Activated naive CD8-positive, alpha-beta T cell treated with anti-CD3 and anti-CD28 coated beads, Interleukin-2, amount 10 ng/mL, durations not matched to agents 7 days and 5 days (primary cell): ENCODE data around the gene FAXDC2. TPM values are rescaled to one million over a fixed set of nuclear protein-coding genes. Genes with fewer than 3 reads are reported as not detected.

ENCODE experiments used
- ATAC-seq: fragments of 150-1000 bp; cut with Tn5 transposase; one replicate; pipeline ENCODE4 v1.10.0; 2021; ENCODE audit warnings: low read depth, moderate library complexity
- POLR2A ChIA-PET: fragments of 350-600 bp; sonication (Branson Sonifier 250); formaldehyde crosslinking; loops from one replicate; lab custom pipeline; 2021; ENCODE audit warnings: antibody characterized with exemption; lab: Charles Lee
- DNase-seq: peaks from one replicate; pipeline ENCODE4 v3.0.0; 2021
- H3K27ac Mint-ChIP-seq: one replicate; pipeline ENCODE4 v1.8.0; 2022; ENCODE audit warnings: mild to moderate bottlenecking, mixed read lengths
- H3K27me3 Mint-ChIP-seq: one replicate; pipeline ENCODE4 v1.8.0; 2022; ENCODE audit warnings: mild to moderate bottlenecking, moderate library complexity, mixed read lengths
- H3K36me3 Mint-ChIP-seq: one replicate; pipeline ENCODE4 v1.8.0; 2021; ENCODE audit warnings: mild to moderate bottlenecking, mixed read lengths
- H3K4me1 Mint-ChIP-seq: one replicate; pipeline ENCODE4 v1.8.0; 2021; ENCODE audit warnings: mixed read lengths
- H3K4me3 Mint-ChIP-seq: one replicate; pipeline ENCODE4 v1.8.0; 2022; ENCODE audit warnings: mild to moderate bottlenecking, moderate library complexity, mixed read lengths
- H3K9me3 Mint-ChIP-seq: one replicate; pipeline ENCODE4 v1.8.0; 2021; ENCODE audit warnings: mixed read lengths
- total RNA-seq, 2 experiments: library from RNA; stranded (reverse); gene quantifications; one replicate each; pipeline ENCODE4 v1.2.3, GENCODE V29; 2021

Gene FAXDC2, protein sequence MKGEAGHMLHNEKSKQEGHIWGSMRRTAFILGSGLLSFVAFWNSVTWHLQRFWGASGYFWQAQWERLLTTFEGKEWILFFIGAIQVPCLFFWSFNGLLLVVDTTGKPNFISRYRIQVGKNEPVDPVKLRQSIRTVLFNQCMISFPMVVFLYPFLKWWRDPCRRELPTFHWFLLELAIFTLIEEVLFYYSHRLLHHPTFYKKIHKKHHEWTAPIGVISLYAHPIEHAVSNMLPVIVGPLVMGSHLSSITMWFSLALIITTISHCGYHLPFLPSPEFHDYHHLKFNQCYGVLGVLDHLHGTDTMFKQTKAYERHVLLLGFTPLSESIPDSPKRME
- total RNA-seq = not detected

DNA sequence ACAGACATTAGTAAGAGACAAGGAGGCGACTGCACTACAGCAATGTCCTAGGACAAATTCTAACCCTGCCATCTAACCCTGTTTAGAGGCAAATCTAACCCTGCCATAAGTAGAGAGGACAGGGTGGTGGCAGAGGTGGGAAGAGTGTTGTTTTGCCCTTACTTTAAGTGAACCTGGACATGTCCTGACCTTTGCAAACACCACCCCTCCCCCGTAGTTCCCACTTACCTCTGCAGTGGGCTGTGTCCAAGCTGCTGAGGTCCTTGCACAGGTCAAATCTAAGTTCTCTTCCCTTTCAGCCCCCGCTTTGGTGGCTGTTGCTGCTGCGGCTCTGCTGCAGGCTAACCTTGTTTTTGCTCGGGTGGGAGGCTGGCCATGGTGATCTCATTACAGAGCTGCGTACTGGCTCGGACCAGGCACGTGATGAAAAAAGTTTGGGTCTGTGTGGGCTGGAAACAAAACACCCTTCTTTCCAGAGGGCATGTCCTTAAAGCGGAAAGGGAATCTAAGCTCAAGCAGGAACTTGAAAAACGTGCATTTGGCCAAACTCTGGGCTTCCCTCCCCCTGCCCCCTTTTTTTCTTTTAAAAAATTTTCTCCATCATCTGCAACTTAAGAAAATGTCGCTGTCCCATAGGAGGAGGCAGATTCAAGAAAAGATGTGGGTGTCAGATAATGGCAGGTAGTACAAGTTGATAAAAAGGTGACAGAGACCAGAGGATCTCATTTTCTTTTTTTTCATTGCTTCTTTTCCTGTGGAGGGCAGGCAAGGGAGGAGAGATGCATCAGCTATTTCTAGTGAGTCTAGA is at the start of gene FAXDC2:
Gene FAXDC2 (minus strand): TSS at position 349 of the 808 bp plus-strand sequence. CDS start 12,425 bp downstream, outside the sequence.
- POLR2A ChIA-PET = interaction anchor here (0.7 kb wide), 1 partner anchor 10 kb away, joined by 3 read pairs; no protein-coding TSS in a partner anchor
- no peaks in the 10 kb centered on the region for H3K4me1 Mint-ChIP-seq
- H3K27ac Mint-ChIP-seq = no peak within 1 kb of the TSS
- H3K9me3 Mint-ChIP-seq = no peaks in the 10 kb centered on the region
- H3K27me3 Mint-ChIP-seq = no peaks in the 10 kb centered on the region
- no peak within 1 kb of the TSS for H3K4me3 Mint-ChIP-seq
- ATAC-seq (no peak), DNase-seq (no peak)
- no peaks in the 10 kb centered on the region for H3K36me3 Mint-ChIP-seq

DNA sequence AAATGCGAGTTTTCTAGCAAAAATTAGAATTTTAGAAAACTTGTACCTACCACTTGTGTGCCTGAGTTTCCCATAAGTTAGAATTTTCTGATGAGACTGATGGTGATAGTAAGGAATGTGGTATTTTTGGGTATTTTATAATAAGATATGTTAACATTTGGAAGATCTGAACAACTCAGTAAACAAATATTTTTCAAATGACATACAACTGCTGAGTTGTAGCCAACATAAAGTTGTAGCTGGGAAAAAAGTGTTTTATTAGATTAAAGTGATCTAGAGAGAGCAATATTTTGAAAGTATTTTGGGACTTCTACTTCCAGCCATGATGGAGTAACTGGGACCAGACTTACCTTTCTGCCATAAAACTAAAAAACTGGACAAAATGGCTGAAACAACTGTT is 49.7 kb upstream of the FAXDC2 start:
- POLR2A ChIA-PET = no interaction called here
- ATAC-seq (no peak), DNase-seq (no peak)
- H3K4me3 Mint-ChIP-seq = no peak overlapping the region
- no peak overlapping the region for H3K27ac Mint-ChIP-seq
- H3K4me1 Mint-ChIP-seq = no peaks in the 10 kb centered on the region
- peaks cover 17% of the 10 kb centered on the region for H3K36me3 Mint-ChIP-seq
- no peaks in the 10 kb centered on the region for H3K9me3 Mint-ChIP-seq
- H3K27me3 Mint-ChIP-seq = no peaks in the 10 kb centered on the region

DNA sequence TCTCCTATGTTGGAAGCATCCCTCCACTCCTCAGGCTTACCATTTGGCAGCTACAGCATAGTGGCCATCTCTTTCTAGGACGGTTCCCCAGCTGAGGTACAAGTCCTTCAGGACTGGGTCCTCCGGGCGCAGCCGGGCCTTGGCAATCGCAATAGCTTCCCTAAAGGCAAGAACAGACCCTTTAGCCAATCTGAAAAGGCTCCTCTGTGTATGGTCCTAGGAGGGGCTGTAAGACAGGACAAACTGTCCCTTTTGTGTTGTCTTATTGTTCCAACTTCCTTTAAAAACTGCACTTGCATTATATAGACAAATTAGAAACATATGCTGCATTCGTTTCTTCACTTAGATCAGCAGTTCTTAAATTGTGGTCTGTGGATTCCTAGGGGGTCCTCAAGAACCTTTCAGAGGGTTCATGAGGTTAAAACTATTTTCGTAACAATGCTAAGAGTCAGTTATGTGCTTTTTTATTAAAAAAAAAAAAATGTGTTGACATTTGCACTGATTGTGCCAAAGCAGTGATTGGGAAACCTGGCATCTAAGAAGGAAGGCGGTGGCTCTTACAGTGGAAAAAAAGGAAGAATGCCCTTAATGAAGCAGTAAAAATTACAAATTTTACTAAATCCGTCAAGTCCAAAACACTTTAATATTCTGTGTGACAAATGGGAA is 48.9 kb upstream of the FAXDC2 start:
- POLR2A ChIA-PET = no interaction called here
- Mint-ChIP-seq H3K9me3 (no peaks in the 10 kb centered on the region), H3K4me1 (no peaks in the 10 kb centered on the region), H3K27me3 (no peaks in the 10 kb centered on the region), H3K27ac (no peak overlapping the region), H3K4me3 (no peak overlapping the region), H3K36me3 (peaks cover 17% of the 10 kb centered on the region)
- ATAC-seq (no peak), DNase-seq (no peak)

DNA sequence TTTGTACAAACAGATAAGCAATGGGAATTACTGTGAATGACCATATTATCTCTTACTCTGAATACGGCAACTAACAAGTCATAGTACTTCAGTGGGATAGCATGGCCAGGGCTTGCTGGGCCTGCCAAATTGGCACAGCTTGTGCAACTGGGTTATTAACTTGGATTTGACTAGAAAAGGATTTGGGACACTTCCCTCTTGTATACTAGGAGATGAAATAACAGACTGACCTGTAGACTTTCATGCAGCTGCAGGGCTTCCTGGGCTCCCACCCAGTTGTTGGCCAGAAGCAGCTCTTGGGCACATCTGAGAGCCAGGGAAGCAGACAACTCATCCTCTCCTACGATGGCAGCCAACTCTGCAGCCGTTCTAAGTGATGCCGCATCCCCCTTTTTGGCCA is 47.8 kb upstream of the FAXDC2 start:
- Mint-ChIP-seq H3K36me3 (peaks cover 20% of the 10 kb centered on the region), H3K4me1 (no peaks in the 10 kb centered on the region), H3K27me3 (no peaks in the 10 kb centered on the region), H3K9me3 (no peaks in the 10 kb centered on the region), H3K4me3 (no peak overlapping the region), H3K27ac (no peak overlapping the region)
- DNase-seq = no peak
- ATAC-seq = no peak
- POLR2A ChIA-PET = no interaction called here

DNA sequence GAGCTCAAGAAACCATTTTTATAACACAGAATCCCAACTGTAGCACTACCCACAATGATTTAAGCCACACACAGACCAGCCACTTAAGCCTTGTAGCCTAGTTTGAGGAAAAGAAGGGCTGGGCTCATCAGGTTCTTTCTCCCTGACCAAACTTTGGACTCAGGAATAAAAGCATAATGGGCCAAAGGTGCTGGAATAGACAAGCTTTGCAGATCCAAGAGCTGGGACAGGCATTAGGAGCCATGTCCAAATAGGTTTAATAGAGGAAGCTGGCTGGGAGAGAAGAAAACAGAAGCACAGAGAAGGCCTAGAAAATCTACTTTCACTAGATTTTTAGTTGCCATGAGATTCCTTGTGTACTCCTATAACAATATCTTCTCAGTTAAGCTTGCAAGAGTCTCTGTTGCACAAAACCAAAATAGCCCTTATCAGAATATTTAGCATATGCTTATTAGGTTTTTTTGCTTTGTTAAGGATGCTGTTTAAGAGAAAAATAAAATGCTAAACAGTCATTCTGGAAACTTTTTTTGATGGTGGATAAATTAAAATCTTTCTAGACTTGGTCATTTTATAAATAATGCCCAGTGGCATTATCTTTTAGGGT is 46.3 kb upstream of the FAXDC2 start:
- Mint-ChIP-seq H3K36me3 (peaks cover 21% of the 10 kb centered on the region), H3K27me3 (no peaks in the 10 kb centered on the region), H3K4me3 (no peak overlapping the region), H3K9me3 (no peaks in the 10 kb centered on the region), H3K4me1 (peaks cover 1% of the 10 kb centered on the region), H3K27ac (no peak overlapping the region)
- POLR2A ChIA-PET = no interaction called here
- ATAC-seq (no peak), DNase-seq (no peak)

DNA sequence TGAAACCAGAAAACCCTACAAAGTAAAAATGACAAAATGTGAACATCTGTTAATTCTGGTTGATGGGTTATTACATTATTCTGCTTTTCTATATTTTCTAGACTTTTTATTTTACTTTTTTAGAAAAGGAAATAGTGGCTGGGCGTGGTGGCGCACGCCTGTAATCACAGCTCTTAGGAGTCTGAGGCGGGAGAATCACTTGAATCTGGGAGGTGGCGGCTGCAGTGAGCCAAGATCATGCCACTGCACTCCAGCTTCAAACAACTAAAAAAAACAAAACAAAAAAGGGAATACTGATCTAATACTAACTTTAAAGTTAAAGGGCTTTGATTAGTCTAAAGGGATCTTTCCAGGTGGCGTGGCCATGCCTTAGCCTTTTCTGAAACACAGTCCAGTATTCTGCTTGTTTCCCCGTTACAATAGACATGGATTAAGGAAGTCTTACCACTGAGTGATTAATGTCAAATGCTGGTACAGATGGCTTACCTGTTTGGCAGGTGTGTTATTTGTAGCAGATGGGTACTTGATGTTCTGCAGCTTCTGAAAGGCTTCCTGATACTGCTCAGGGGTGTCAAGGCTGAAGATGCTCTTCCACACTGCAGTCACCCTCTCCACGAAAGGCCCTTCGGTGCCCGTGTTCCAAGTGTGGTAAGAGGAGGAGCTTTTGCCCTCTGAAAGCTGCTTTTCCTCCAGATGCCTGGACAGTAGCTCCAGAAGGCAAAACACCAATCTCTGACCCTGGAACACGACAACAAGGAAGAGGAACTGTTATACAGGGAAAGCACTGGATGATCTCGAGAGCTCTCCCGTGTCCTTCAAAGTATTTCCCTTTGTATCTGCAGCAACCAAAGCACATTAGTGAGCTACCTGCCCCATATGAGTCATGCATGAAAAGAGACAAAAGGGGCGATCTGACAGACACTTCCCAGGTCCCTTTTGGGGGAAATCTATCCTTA is 45.5 kb upstream of the FAXDC2 start:
- Mint-ChIP-seq H3K27ac (no peak overlapping the region), H3K27me3 (no peaks in the 10 kb centered on the region), H3K36me3 (peaks cover 26% of the 10 kb centered on the region), H3K9me3 (no peaks in the 10 kb centered on the region), H3K4me3 (no peak overlapping the region), H3K4me1 (peaks cover 1% of the 10 kb centered on the region)
- DNase-seq (no peak), ATAC-seq (no peak)
- POLR2A ChIA-PET = no interaction called here

DNA sequence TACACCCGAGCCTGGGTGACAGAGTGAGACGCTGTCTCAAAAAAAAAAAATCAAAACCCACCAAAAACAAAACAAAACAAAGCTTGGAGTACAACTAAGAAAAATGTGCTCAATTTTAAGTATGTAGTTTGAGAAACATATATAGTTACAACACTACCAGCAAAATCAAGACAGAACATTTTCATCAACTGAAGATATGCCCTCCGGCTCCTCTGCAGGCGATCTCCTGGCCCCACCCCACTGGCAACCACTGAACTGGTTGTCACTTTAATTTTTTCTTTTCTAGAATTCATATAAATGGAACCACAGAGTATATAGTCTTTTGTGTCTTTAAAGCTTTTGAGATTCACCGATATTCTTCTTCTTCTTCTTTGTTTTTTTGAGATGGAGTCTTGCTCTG is 43.0 kb upstream of the FAXDC2 start:
- Mint-ChIP-seq H3K4me3 (no peak overlapping the region), H3K27me3 (no peaks in the 10 kb centered on the region), H3K9me3 (no peaks in the 10 kb centered on the region), H3K4me1 (peaks cover 1% of the 10 kb centered on the region), H3K27ac (no peak overlapping the region), H3K36me3 (peaks cover 40% of the 10 kb centered on the region)
- no peak for ATAC-seq
- DNase-seq = no peak
- POLR2A ChIA-PET = no interaction called here

DNA sequence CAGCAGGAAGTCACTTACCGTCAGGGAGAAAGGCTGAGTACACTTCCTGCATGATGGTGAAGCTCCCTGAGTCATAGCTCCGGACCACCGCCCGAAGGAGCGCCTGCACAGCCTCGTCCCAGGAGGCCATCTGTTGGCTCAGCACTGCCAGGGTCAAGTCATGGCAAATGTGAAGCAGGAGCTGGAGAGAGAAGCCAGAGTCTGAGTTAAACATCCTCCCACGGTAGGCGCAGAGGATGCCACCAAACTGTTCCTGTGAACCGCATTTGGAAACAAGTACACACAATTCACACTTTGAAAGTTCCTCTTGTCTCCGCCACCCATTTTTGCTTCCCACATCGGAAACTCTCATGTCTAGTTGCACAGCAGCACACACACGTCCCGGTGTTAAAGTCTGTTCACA is 42.0 kb upstream of the FAXDC2 start:
- H3K27ac Mint-ChIP-seq = no peak overlapping the region
- H3K27me3 Mint-ChIP-seq = no peaks in the 10 kb centered on the region
- no peaks in the 10 kb centered on the region for H3K9me3 Mint-ChIP-seq
- POLR2A ChIA-PET = no interaction called here
- H3K36me3 Mint-ChIP-seq = peaks cover 45% of the 10 kb centered on the region
- H3K4me1 Mint-ChIP-seq = peaks cover 1% of the 10 kb centered on the region
- ATAC-seq = no peak
- no peak overlapping the region for H3K4me3 Mint-ChIP-seq
- no peak for DNase-seq

DNA sequence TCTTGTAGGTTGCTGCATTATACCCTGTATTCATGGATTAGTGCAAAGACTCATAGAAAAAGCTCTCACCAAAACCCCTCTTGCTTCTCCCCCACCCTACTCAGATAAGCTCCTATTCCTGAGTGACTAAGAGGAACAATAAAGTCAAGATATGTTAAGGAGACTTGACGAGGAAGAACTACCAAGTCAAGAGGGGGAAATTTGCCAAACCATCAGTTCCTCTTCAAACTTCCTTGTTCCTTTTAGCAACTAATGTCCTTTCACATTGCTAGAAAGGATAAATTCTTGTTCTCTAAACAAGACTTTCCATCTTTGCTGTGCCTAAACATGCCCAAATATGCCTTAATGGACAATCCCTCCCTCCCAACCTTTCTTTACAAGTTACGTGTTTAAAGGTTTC is 35.0 kb upstream of the FAXDC2 start:
- peaks cover 83% of the 10 kb centered on the region for H3K36me3 Mint-ChIP-seq
- H3K9me3 Mint-ChIP-seq = peaks cover 20% of the 10 kb centered on the region
- H3K27ac Mint-ChIP-seq = no peak overlapping the region
- no peaks in the 10 kb centered on the region for H3K4me1 Mint-ChIP-seq
- no peaks in the 10 kb centered on the region for H3K27me3 Mint-ChIP-seq
- DNase-seq = no peak
- POLR2A ChIA-PET = no interaction called here
- ATAC-seq = no peak
- no peak overlapping the region for H3K4me3 Mint-ChIP-seq

DNA sequence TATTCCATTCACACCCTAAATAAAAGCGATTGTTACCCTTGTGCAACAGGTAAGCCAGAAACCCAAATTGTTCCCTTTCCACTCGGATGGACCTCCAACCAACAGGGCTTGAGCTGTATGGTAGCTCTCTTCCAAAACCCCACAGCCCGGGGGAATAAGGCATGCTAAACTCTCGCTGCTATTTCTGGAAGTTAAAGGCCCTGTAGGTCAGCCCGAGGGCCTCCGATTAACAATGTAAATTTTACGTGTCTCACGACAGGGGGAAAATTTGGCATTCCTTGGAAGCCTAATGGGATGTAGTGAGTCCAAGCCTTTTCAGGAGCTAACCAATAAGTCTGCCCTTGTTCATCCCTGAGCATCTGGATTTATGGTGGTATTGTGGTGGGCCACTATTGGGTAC is 34.0 kb upstream of the FAXDC2 start:
- DNase-seq (no peak), ATAC-seq (no peak)
- POLR2A ChIA-PET = no interaction called here
- H3K27me3 Mint-ChIP-seq = no peaks in the 10 kb centered on the region
- no peak overlapping the region for H3K27ac Mint-ChIP-seq
- H3K4me1 Mint-ChIP-seq = no peaks in the 10 kb centered on the region
- H3K36me3 Mint-ChIP-seq = peaks cover 86% of the 10 kb centered on the region
- H3K9me3 Mint-ChIP-seq = peaks cover 20% of the 10 kb centered on the region
- H3K4me3 Mint-ChIP-seq = no peak overlapping the region

DNA sequence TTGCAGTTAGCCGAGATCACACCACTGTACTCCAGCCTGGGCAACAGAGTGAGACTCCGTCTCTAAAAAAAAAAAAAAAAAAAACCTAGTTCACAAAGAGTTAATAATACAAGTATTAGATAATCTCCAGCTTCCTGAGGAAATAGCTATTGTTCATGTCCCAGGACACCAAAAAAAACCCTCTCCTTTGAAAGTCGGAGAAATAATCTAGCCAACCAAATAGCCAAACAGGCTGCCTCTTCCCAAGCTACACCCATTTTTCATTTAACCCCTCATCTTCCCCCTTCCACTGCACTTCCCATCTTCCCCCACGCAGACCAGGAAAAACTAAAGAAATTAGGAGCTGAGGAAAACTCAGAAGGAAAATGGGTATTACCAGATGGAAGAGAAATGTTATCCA is 31.6 kb upstream of the FAXDC2 start:
- no peak overlapping the region for H3K4me3 Mint-ChIP-seq
- H3K4me1 Mint-ChIP-seq = no peaks in the 10 kb centered on the region
- peaks cover 25% of the 10 kb centered on the region for H3K9me3 Mint-ChIP-seq
- POLR2A ChIA-PET = no interaction called here
- no peak for DNase-seq
- H3K27ac Mint-ChIP-seq = no peak overlapping the region
- no peak for ATAC-seq
- no peaks in the 10 kb centered on the region for H3K27me3 Mint-ChIP-seq
- peaks cover 86% of the 10 kb centered on the region for H3K36me3 Mint-ChIP-seq

DNA sequence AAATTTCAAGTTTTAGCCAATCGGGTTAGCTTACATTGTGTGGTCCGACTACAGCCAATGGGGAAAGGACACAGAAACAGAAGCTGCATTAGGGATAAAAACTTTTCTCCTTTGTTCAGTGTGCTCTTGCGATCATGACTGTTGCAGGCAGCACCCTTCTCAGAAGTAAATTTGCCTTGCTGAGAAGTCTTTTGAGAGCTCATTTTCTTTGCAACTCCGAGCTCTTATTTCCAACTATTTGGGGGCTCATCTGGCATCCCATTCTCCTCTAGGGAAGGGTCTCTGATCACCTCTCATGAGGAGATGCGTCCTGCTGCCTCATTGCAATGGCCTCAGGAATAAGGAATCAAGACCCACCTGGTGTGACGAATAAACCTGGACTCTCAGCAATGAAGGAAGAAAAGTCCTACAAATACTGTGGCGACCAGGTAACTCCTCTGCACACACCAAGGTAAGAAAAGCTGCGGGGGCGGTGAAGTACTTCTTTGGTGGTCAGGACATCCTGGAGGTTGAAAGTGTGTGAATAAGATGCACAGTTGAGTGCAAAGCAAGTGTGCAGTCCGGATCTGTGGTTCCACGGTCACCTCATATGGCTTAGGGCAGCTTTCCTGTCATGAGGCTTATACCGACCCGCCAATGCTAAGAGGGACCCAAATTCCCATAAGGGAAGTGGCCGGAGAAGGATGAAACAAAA is 28.4 kb upstream of the FAXDC2 start:
- Mint-ChIP-seq H3K27me3 (no peaks in the 10 kb centered on the region), H3K27ac (no peak overlapping the region), H3K36me3 (peaks cover 82% of the 10 kb centered on the region), H3K4me1 (no peaks in the 10 kb centered on the region), H3K9me3 (peaks cover 18% of the 10 kb centered on the region), H3K4me3 (no peak overlapping the region)
- no peak for DNase-seq
- POLR2A ChIA-PET = no interaction called here
- ATAC-seq = no peak
